Stimulated activated CD8-positive, alpha-beta memory T cell treated with anti-CD3 and anti-CD28 coated beads, Interleukin-2, amount 100 ng/mL, for 48 hours (primary cell): Measurements from ENCODE around the gene CRACDL.
A peak's percentile ranks its signal among the peaks of the same experiment; 100 is the strongest.

ENCODE experiments used
- DNase-seq, 2 donors: peaks; one replicate each; pipeline ENCODE4 v3.0.0-alpha.2; 2020; ENCODE audit warnings: low read depth in 2 of 2

CRACDL gene

DNA sequence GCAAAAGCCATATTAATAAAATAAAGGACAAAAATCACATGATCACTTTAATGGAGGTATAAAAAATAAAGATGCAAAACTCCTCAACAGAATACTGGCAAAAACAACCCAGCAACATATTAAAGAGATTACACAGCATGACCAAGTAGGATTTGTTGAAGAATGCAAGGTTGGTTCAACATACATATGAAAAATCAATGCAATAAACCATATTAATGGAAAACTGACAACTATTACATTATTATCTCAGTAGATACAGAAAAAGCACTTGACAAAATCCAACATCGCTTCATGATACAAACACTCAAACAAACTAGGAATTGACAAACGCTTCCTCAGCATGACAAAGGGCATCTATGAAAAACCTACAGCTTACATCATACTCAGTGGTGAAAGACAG is 76.7 kb downstream of the CRACDL start:
- DNase-seq, result no peak

GRCh38 chr2:98857001-98857400 is 79.0 kb downstream of the CRACDL start:
- DNase-seq, result no peak

DNA sequence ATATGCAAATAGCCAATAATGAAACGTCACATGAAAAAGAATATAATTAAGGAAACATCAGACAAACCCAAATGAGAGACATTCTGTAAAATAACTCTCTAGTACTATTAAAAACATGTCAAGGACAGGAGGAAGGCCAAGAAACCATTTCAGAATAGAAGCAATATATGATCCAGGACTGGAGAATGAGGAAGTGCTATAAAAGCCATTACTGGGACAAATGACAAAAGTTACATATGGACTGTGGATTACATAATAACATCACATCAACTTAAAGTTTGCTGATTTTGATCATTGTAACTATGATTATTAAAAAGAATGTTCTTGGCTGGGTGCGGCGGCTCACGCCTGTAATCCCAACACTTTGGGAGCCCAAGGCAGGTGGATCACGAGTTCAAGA is 81.3 kb downstream of the CRACDL start:
- DNase-seq, result no peak

- DNase-seq, result no peak
Observed at GRCh38 chr2:98852932-98853331, 83.1 kb downstream of the CRACDL start.

DNA sequence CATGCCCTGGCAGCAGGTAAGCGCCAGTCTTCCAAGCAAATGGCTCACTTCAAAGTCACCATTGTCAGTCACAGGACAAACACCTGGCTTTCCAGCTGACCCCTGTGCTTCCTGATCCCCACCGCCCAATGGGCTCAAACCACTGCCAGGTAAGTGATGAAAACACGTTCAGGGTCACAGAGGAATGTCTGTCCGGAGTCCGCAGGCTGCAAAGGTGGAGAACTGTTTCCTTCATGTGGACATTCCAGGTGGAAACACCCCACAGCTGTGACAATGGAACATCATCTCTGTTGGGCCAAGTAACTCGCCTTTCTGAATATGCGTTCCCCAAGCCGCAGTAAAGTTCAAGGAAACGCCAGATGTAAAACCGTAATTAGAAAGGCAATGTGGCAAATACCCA is 86.0 kb downstream of the CRACDL start:
- no peak for DNase-seq

DNA sequence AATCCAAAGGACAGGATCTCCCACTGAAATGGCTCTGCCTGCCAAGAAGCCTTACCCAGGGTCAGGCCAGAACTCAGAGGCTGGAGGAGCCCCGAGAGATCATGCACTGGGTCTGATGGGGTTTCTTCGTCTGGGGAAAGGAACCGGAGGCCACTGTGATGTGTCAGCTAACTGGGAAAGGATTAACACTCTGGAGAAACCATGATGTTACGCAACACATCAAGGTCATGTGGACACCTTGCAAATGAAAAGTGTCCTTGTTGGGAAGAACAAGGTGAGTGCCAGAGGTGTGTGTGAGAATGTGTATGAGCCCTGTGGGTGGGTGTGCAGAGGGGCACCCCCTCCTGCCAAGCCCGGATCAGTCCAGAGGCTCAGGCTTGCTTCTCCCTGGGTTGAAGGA is 86.9 kb downstream of the CRACDL start:
- DNase-seq, result no peak

- DNase-seq, result no peak
Observed at GRCh38 chr2:98847853-98848252, 88.2 kb downstream of the CRACDL start.

- no peak for DNase-seq
Observed at GRCh38 chr2:98846041-98846440, 90.0 kb downstream of the CRACDL start.

DNA sequence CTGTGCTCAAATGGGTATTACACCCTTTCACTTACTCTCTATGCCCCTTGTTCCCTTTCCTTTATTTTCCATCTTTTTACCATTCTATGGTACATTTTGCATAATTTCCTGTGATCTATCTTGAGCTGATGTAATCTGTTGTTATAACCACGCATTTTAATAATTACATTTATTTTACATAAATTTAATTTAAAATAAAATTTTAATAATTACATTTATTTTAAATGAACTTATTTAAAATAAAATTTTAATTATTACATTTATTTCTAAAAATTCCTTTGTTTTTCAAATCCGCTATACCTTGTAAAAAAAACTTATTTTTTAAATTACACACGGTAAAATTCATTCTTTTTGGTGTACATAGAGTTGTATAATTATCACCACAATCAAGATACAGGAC is 93.9 kb downstream of the CRACDL start:
- no peak for DNase-seq

DNA sequence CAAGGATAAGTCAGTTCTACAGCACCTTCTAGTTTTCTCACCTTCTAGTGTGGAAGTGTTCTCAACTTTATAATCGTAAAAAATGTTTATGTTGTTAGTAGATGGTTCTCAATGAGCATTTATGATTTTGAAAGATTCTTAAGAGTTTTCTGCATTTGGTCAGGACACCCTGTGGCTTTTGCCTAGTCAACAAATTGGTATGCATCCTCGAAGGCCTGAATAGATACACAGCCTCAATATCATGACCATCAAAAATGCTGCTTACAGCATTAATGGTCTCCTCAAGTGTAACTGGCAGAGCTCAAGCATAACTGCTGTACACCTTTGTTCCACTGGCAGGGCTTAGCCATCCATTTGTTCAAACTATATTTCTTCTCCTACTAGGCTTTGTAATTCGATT is 96.7 kb downstream of the CRACDL start:
- DNase-seq, result no peak

GRCh38 chr2:98835831-98836385 is 100.1 kb downstream of the CRACDL start:
- DNase-seq, result no peak

DNA sequence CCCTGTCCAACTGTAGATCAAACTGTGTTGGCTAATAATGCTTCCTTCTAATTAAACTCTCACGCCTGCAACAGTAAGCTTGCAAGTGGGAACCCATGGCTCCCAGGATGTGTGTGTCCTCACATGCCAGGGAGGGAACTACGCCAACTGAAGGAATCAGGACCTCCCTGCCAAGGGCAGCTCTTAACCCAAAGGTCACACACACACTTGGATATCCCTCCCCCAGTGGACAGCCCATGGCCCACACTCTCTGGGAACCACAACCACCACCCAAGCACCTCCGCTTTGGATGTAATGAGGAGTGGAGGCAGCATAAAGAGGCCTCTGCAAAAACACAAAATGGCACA is 102.1 kb downstream of the CRACDL start:
- no peak for DNase-seq

DNA sequence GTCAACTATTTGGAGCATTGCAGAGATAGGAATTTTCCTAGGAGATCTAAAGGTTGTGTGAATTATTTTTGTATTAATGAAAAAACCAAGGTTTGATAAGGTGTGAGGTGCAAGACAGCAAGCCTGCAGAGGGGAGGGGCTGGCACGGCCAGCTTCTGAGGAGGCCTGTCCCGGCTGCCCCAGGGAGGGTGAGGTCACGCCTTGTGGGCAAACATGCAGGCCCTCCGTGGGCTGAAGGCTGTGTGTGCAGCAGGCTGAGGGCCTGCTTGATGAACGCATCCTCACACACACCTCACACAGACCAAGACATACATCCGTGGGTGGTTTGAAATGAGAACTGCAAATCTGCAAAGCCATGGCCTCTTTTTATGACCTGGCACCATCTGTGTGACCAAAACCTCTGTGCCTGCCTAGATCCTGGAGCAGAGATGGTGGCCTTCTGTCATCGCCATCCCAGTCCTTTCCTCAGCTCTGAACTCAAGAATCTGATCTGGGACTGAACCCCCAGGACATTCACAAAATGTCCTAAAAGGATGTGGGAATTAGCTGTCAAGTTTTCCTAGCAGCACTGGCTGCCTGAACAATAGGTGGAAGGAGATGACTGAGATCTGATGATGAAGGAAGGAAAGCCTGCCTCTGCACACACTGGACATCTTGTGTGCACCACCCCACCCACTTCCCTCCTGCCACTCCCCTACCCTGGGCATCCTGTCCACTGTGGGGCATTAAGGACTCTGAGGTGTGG is 102.7 kb downstream of the CRACDL start:
- peak in 1 of 2 donors; percentile 9 for DNase-seq

DNA sequence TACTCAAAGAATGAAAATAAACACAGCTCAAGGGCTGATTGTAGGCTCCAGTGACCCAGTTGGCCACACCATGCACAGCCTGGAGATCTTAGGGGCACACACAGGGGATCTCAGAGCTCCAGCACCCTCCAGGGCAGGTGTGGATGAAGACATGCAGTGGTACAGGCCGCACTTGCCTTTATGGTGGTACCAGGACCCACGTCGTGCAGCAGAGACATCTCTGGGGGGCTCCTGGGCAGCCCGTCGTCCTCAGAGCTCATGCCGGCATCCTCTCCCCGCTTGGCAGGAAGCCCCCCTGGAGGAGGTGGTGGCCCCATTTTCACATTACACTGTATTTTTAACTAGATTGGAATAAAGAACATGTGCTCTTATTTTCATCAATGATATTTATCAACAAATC is 103.9 kb downstream of the CRACDL start:
- DNase-seq, result no peak

DNA sequence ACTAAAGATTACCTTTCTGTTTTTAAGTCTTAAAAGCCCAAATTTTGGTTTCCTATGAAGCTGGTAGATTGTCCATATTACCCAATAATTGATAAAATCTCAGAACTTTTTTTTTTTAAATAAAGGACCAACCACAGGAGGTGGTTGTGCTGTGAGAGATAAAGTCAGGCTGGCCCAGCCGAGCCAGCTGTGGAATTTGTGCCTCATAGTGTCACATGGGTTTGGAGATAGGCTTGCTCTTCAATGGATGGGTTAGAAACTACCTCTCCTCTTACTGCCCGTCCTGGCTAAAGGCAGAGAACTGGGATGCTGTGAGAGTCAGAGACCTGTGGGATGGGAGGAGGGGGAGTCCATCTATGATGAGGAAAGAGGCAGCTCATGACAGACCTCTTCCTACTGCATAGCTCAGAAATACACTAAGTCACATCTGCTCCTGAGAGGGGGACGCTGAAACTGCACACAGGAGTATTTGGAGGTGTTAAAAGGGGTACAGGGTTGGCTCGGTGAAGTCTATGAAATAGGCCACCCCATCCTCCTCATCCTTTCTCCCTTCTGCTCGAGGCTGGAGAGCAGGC is 105.4 kb downstream of the CRACDL start:
- DNase-seq, result no peak

- DNase-seq, result no peak
Observed at GRCh38 chr2:98829581-98830270, 106.3 kb downstream of the CRACDL start.

DNA sequence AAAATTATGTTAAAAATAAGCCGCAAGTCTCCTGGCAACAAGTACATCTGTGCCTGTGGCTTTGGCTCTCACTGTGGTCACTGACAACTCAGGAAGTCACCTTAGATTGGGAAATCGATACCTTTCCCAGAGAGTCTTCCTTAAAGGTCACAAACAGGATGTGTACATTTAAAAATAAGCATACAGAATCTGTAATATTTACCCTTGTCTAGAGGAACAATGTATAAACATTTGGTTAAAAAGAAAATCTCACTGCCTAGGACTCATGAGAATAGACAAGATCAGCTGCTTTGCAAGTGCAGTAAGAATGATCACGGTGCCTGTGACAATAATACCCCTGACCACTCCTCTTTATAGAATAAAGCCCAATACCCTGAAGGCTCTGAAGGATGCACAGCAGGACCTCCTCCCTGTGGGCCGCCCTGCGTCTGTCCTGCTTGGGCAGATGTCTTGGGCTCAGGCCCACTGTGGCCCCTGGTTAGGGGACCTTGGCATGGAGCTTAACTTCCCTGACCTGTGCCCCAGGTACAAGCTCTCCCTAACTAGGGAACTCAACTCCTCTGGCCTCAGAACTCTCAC is 107.1 kb downstream of the CRACDL start:
- no peak for DNase-seq

GRCh38 chr2:98828369-98828744 is 107.7 kb downstream of the CRACDL start:
- DNase-seq, result no peak

GRCh38 chr2:98827625-98828368 is 108.2 kb downstream of the CRACDL start:
- DNase-seq, result no peak

GRCh38 chr2:98826856-98827255 is 109.2 kb downstream of the CRACDL start:
- DNase-seq, result no peak

DNA sequence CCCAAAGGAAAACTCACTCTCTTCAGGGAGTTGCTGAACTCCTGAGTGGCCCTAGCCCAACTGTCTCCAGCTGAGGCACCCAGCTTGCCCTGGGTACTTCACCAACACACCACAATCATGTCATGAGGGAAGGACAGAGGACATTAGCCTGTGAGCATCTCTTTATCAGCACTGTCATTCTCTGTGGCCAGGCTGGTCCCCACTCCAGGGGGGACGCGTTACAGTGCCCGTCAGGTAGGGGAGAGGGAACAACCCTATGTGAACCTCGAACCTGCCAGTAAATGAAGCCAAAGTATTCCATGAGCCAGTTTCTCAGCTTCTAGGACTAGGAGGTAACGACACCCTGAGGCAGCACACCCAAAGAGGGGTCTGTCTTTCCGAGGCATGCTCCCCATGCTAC is 110.2 kb downstream of the CRACDL start:
- no peak for DNase-seq

GRCh38 chr2:98825404-98825803 is 110.6 kb downstream of the CRACDL start:
- no peak for DNase-seq
